ENCODE measurements around the gene ZNF747.

The ZNF747 gene

GRCh38 chr16:30491744-30492308 lies 42.8 kb downstream of the ZNF747 start:
- no peaks in the 10 kb centered on the region for H3K4me1 ChIP-seq (ENCODE audit: control insufficient read depth, low read depth, low read length)
- no peaks in the 10 kb centered on the region for H3K9me3 ChIP-seq (ENCODE audit: control insufficient read depth, low read depth, low read length)
- H3K36me3 ChIP-seq (ENCODE audit: control insufficient read depth, low read depth, low read length) = no peaks in the 10 kb centered on the region
- no peak overlapping the region for H3K4me3 ChIP-seq (ENCODE audit: low read length)
- no peak overlapping the region for H3K9ac ChIP-seq (ENCODE audit: low read length)
- no peak overlapping the region for H3K27ac ChIP-seq (ENCODE audit: low read length)
- no peaks in the 10 kb centered on the region for H3K27me3 ChIP-seq (ENCODE audit: control insufficient read depth, insufficient read depth, low read length)

- Histone ChIP-seq H3K9ac (ENCODE audit: low read length) (no peak overlapping the region), H3K4me1 (ENCODE audit: control insufficient read depth, low read depth, low read length) (no peaks in the 10 kb centered on the region), H3K27me3 (ENCODE audit: control insufficient read depth, insufficient read depth, low read length) (no peaks in the 10 kb centered on the region), H3K9me3 (ENCODE audit: control insufficient read depth, low read depth, low read length) (no peaks in the 10 kb centered on the region), H3K4me3 (ENCODE audit: low read length) (no peak overlapping the region), H3K27ac (ENCODE audit: low read length) (no peak overlapping the region), H3K36me3 (ENCODE audit: control insufficient read depth, low read depth, low read length) (no peaks in the 10 kb centered on the region)
These were observed 43.4 kb downstream of the ZNF747 start for GRCh38 chr16:30491229-30491628.

- no peaks in the 10 kb centered on the region for H3K4me1 ChIP-seq (ENCODE audit: control insufficient read depth, low read depth, low read length)
- no peak overlapping the region for H3K27ac ChIP-seq (ENCODE audit: low read length)
- H3K27me3 ChIP-seq (ENCODE audit: control insufficient read depth, insufficient read depth, low read length) = no peaks in the 10 kb centered on the region
- no peaks in the 10 kb centered on the region for H3K9me3 ChIP-seq (ENCODE audit: control insufficient read depth, low read depth, low read length)
- no peak overlapping the region for H3K4me3 ChIP-seq (ENCODE audit: low read length)
- no peaks in the 10 kb centered on the region for H3K36me3 ChIP-seq (ENCODE audit: control insufficient read depth, low read depth, low read length)
- H3K9ac ChIP-seq (ENCODE audit: low read length) = no peak overlapping the region
These were observed 44.4 kb downstream of the ZNF747 start for GRCh38 chr16:30490210-30490609.

GRCh38 chr16:30488764-30489605 lies 45.7 kb downstream of the ZNF747 start:
- no peaks in the 10 kb centered on the region for H3K36me3 ChIP-seq (ENCODE audit: control insufficient read depth, low read depth, low read length)

GRCh38 chr16:30485818-30486436 lies 48.7 kb downstream of the ZNF747 start:
- Histone ChIP-seq H3K4me1 (ENCODE audit: control insufficient read depth, low read depth, low read length) (no peaks in the 10 kb centered on the region), H3K9ac (ENCODE audit: low read length) (no peak overlapping the region), H3K27ac (ENCODE audit: low read length) (no peak overlapping the region), H3K27me3 (ENCODE audit: control insufficient read depth, insufficient read depth, low read length) (no peaks in the 10 kb centered on the region), H3K4me3 (ENCODE audit: low read length) (no peak overlapping the region), H3K36me3 (ENCODE audit: control insufficient read depth, low read depth, low read length) (no peaks in the 10 kb centered on the region), H3K9me3 (ENCODE audit: control insufficient read depth, low read depth, low read length) (no peaks in the 10 kb centered on the region)

More at GRCh38 chr16:30488764-30489605, 45.7 kb downstream of the ZNF747 start:
- Histone ChIP-seq H3K4me3 (ENCODE audit: low read length) (no peak overlapping the region), H3K4me1 (ENCODE audit: control insufficient read depth, low read depth, low read length) (no peaks in the 10 kb centered on the region), H3K27me3 (ENCODE audit: control insufficient read depth, insufficient read depth, low read length) (no peaks in the 10 kb centered on the region), H3K27ac (ENCODE audit: low read length) (no peak overlapping the region), H3K9me3 (ENCODE audit: control insufficient read depth, low read depth, low read length) (no peaks in the 10 kb centered on the region), H3K9ac (ENCODE audit: low read length) (no peak overlapping the region)

DNA sequence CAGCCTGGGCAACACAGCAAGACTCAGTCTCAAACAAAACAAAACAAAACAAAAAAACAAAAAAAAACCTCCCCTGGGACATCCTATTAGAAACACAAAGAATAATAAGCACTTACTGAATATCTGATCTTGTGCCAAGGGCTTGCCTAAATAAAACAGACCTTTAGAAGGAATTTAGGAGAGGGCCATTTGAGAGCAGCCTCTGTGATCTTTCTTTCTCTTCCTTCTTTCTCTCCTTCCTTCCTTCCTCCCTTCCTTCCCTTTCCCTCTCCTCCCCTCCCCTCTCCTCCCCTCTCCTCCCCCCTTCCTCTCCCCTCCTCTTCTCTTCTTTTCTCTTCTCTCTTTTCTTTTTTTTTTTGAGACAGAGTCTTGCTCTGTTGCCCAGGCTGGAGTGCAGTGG lies 49.8 kb downstream of the ZNF747 start:
- Histone ChIP-seq H3K9ac (ENCODE audit: low read length) (no peak overlapping the region), H3K36me3 (ENCODE audit: control insufficient read depth, low read depth, low read length) (no peaks in the 10 kb centered on the region), H3K4me3 (ENCODE audit: low read length) (no peak overlapping the region), H3K27ac (ENCODE audit: low read length) (no peak overlapping the region), H3K9me3 (ENCODE audit: control insufficient read depth, low read depth, low read length) (no peaks in the 10 kb centered on the region), H3K27me3 (ENCODE audit: control insufficient read depth, insufficient read depth, low read length) (no peaks in the 10 kb centered on the region), H3K4me1 (ENCODE audit: control insufficient read depth, low read depth, low read length) (no peaks in the 10 kb centered on the region)

DNA sequence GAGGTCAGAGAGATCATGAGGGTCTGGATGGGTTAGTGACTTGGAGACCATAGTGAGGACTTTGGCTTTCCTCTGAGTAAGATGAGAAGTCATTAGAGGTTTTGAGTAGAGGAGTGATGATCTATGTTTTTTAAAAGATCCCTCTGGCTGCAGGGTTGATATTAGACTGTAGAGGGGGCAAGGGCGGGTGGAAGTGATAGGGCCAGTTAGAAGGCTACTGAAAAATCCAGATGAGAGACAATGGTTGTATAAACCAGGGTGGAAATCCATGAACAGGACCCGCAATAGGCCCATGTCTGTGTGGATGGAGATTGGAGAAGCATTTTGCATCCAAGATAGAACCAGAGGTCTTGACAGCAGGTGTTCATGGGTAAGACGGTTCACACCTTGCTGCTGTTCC lies 52.3 kb downstream of the ZNF747 start:
- no peak overlapping the region for H3K27ac ChIP-seq (ENCODE audit: low read length)
- H3K9ac ChIP-seq (ENCODE audit: low read length) = no peak overlapping the region
- no peaks in the 10 kb centered on the region for H3K27me3 ChIP-seq (ENCODE audit: control insufficient read depth, insufficient read depth, low read length)
- no peak overlapping the region for H3K4me3 ChIP-seq (ENCODE audit: low read length)
- H3K4me1 ChIP-seq (ENCODE audit: control insufficient read depth, low read depth, low read length) = no peaks in the 10 kb centered on the region
- H3K36me3 ChIP-seq (ENCODE audit: control insufficient read depth, low read depth, low read length) = no peaks in the 10 kb centered on the region
- no peaks in the 10 kb centered on the region for H3K9me3 ChIP-seq (ENCODE audit: control insufficient read depth, low read depth, low read length)

GRCh38 chr16:30481381-30481780 lies 53.3 kb downstream of the ZNF747 start:
- Histone ChIP-seq H3K4me3 (ENCODE audit: low read length) (no peak overlapping the region), H3K27ac (ENCODE audit: low read length) (no peak overlapping the region), H3K36me3 (ENCODE audit: control insufficient read depth, low read depth, low read length) (no peaks in the 10 kb centered on the region), H3K27me3 (ENCODE audit: control insufficient read depth, insufficient read depth, low read length) (no peaks in the 10 kb centered on the region), H3K4me1 (ENCODE audit: control insufficient read depth, low read depth, low read length) (no peaks in the 10 kb centered on the region), H3K9me3 (ENCODE audit: control insufficient read depth, low read depth, low read length) (no peaks in the 10 kb centered on the region), H3K9ac (ENCODE audit: low read length) (no peak overlapping the region)

Measured in iPS-18a (cell line).